ENCODE measurements around the gene XKRX.

DNA sequence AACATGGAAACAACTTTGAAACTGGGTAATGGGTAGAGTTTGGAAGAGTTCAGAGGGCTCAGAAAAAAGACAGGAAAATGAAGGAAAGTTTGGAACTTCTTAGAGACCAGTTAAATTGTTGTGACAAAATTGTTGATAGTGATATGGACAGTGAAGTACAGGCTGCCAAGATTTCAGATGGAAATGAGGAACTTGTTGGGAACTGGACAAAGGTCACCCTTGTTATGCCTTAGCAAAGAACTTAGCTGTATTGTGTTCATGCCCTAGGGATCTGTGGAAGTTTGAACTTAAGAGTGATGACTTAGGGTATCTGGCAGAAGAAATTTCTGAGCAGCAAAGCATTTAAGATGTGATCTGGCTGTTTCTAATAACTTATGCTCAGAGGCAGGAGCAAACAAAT lies 35.6 kb upstream of the XKRX start:
- TF ChIP-seq, protein P1, sequence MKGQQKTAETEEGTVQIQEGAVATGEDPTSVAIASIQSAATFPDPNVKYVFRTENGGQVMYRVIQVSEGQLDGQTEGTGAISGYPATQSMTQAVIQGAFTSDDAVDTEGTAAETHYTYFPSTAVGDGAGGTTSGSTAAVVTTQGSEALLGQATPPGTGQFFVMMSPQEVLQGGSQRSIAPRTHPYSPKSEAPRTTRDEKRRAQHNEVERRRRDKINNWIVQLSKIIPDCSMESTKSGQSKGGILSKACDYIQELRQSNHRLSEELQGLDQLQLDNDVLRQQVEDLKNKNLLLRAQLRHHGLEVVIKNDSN (IDR thresholded peaks at IDR 0.05), result no peak
- no peak for TF ChIP-seq YY1 (IDR thresholded peaks at IDR 0.05; ENCODE audit: low read depth)
- no peak for TF ChIP-seq EGR1 (IDR thresholded peaks at IDR 0.05)
- no peak for TF ChIP-seq EP300 (IDR thresholded peaks at IDR 0.05; ENCODE audit: borderline replicate concordance)
- no peak for TF ChIP-seq NFIC (IDR thresholded peaks at IDR 0.05)
- TF ChIP-seq, protein P2, sequence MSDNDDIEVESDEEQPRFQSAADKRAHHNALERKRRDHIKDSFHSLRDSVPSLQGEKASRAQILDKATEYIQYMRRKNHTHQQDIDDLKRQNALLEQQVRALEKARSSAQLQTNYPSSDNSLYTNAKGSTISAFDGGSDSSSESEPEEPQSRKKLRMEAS (IDR thresholded peaks at IDR 0.05), result no peak
- TF ChIP-seq CREB1 (IDR thresholded peaks at IDR 0.05; ENCODE audit: low read depth), result no peak
- TF ChIP-seq CEBPB (IDR thresholded peaks at IDR 0.05), result no peak
- TF ChIP-seq, protein P3, sequence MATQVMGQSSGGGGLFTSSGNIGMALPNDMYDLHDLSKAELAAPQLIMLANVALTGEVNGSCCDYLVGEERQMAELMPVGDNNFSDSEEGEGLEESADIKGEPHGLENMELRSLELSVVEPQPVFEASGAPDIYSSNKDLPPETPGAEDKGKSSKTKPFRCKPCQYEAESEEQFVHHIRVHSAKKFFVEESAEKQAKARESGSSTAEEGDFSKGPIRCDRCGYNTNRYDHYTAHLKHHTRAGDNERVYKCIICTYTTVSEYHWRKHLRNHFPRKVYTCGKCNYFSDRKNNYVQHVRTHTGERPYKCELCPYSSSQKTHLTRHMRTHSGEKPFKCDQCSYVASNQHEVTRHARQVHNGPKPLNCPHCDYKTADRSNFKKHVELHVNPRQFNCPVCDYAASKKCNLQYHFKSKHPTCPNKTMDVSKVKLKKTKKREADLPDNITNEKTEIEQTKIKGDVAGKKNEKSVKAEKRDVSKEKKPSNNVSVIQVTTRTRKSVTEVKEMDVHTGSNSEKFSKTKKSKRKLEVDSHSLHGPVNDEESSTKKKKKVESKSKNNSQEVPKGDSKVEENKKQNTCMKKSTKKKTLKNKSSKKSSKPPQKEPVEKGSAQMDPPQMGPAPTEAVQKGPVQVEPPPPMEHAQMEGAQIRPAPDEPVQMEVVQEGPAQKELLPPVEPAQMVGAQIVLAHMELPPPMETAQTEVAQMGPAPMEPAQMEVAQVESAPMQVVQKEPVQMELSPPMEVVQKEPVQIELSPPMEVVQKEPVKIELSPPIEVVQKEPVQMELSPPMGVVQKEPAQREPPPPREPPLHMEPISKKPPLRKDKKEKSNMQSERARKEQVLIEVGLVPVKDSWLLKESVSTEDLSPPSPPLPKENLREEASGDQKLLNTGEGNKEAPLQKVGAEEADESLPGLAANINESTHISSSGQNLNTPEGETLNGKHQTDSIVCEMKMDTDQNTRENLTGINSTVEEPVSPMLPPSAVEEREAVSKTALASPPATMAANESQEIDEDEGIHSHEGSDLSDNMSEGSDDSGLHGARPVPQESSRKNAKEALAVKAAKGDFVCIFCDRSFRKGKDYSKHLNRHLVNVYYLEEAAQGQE (IDR thresholded peaks at IDR 0.05; ENCODE audit: low read depth), result no peak
- TF ChIP-seq ZBTB7A (IDR thresholded peaks at IDR 0.05; ENCODE audit: low read depth), result no peak
- TF ChIP-seq TAF1 (IDR thresholded peaks at IDR 0.05; ENCODE audit: low read depth), result no peak
- no peak for TF ChIP-seq TCF12 (IDR thresholded peaks at IDR 0.05; ENCODE audit: low read depth)
- no peak for TF ChIP-seq RAD21 (IDR thresholded peaks at IDR 0.05; ENCODE audit: low read depth)
- TF ChIP-seq FOXM1 (IDR thresholded peaks at IDR 0.05; ENCODE audit: borderline replicate concordance, low read depth), result no peak
